CD4-positive, alpha-beta memory T cell (primary cell): ENCODE results near the gene FBXO2. TPM values are rescaled to one million over a fixed set of nuclear protein-coding genes. Genes with fewer than 3 reads are reported as not detected.
A peak's percentile ranks its signal among the peaks of the same experiment; 100 is the strongest.

Source experiments
- CTCF ChIA-PET: fragments of 350-600 bp; sonication (Branson Sonifier 250); formaldehyde crosslinking; loops from one replicate; lab custom pipeline; 2021; ENCODE audit warnings: inconsistent platforms; ENCODE audit not compliant: partially characterized antibody; lab: Charles Lee
- POLR2A ChIA-PET: fragments of 350-600 bp; sonication (Branson Sonifier 250); formaldehyde crosslinking; loops from one replicate; lab custom pipeline; 2021; ENCODE audit not compliant: partially characterized antibody; lab: Charles Lee
- DNase-seq, 5 donors: peaks; one replicate each; pipeline versions ENCODE4 v3.0.0 to v3.0.0-alpha.2; 2020 to 2022; ENCODE audit warnings: mixed read lengths in 1 of 5
- H3K27ac ChIP-seq: one replicate; pipeline ENCODE4 v1.7.0; 2013; ENCODE audit warnings: low read depth, low read length
- H3K27me3 ChIP-seq: 2 replicates; pipeline ENCODE4 v1.7.0; 2013; ENCODE audit warnings: mild to moderate bottlenecking, low read length, moderate library complexity; ENCODE audit not compliant: insufficient read depth
- H3K36me3 ChIP-seq: 2 replicates; pipeline ENCODE4 v1.7.0; 2013; ENCODE audit warnings: mild to moderate bottlenecking, low read length, moderate library complexity; ENCODE audit not compliant: insufficient read depth
- H3K4me1 ChIP-seq: 2 replicates; pipeline ENCODE4 v1.7.0; 2013; ENCODE audit warnings: mild to moderate bottlenecking, low read length, moderate library complexity; ENCODE audit not compliant: insufficient read depth
- H3K4me3 ChIP-seq, 2 donors: one replicate each; pipeline ENCODE4 v1.7.0; 2013; ENCODE audit warnings: low read length in 2 of 2, mild to moderate bottlenecking in 1 of 2
- H3K9me3 ChIP-seq, 2 donors: one replicate each; pipeline ENCODE4 v1.7.0; 2013; ENCODE audit warnings: low read length in 2 of 2, control low read depth in 1 of 2; ENCODE audit not compliant: control insufficient read depth in 1 of 2
- H3K27ac Mint-ChIP-seq, 7 donors: one replicate each; pipeline ENCODE4 v1.8.0; 2020 to 2021; ENCODE audit warnings: mixed read lengths in 7 of 7, mild to moderate bottlenecking in 6 of 7, inconsistent platforms in 3 of 7, moderate library complexity in 3 of 7
- H3K27me3 Mint-ChIP-seq, 2 donors: one replicate each; pipeline ENCODE4 v1.8.0; 2020 to 2021; ENCODE audit warnings: mixed read lengths in 2 of 2
- H3K36me3 Mint-ChIP-seq, 2 donors: one replicate each; pipeline ENCODE4 v1.8.0; 2020 to 2021; ENCODE audit warnings: mixed read lengths in 2 of 2, inconsistent platforms in 1 of 2, mild to moderate bottlenecking in 1 of 2
- H3K4me1 Mint-ChIP-seq, 4 donors: one replicate each; pipeline ENCODE4 v1.8.0; 2020 to 2021; ENCODE audit warnings: mixed read lengths in 4 of 4, mild to moderate bottlenecking in 1 of 4
- H3K4me3 Mint-ChIP-seq, 8 donors: one replicate each; pipeline ENCODE4 v1.8.0; 2020 to 2021; ENCODE audit warnings: mixed read lengths in 8 of 8, mild to moderate bottlenecking in 7 of 8, moderate library complexity in 6 of 8, inconsistent platforms in 3 of 8
- H3K9me3 Mint-ChIP-seq, 8 donors: one replicate each; pipeline ENCODE4 v1.8.0; 2020 to 2021; ENCODE audit warnings: mixed read lengths in 8 of 8, mild to moderate bottlenecking in 5 of 8, inconsistent platforms in 3 of 8, moderate library complexity in 1 of 8
- intact Hi-C: fragments of 100-400 bp; cut with micrococcal nuclease; formaldehyde crosslinking; loops from one replicate; pipeline ENCODE4 v1.15.1; 2023
- polyA plus RNA-seq, 2 donors: library from polyadenylated mRNA; unstranded; fragments of 300-500 nt; fragmentation: Illumina TruSeq; gene quantifications; one replicate each; pipeline ENCODE4 v1.2.3, GENCODE V29; 2021
- total RNA-seq, 2 experiments: library from RNA; stranded (reverse); gene quantifications; one replicate each; pipeline ENCODE4 v1.2.3, GENCODE V29; 2021

The FBXO2 gene
- total and polyA plus RNA-seq, 4 experiments from 2014 or later: 4.1 to 7.5 (median 4.7) TPM

DNA sequence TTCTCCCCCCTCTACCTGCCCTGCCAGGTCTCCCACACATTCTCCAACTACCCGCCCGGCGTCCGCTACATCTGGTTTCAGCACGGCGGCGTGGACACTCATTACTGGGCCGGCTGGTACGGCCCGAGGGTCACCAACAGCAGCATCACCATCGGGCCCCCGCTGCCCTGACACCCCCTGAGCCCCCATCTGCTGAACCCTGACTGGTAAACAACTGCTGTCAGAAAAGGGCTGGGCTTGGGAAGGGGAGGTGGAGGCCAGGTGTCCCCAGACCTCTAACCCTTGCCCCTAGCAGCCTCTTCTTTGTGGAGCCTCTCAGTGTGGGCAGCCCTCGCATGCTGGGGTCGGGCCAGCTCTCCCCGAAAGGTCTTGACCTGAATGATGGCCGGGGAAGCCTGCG, 6.9 kb upstream of the FBXO2 start:
- no peak overlapping the region for H3K4me3 Mint-ChIP-seq
- DNase-seq: no peak
- H3K9me3 Mint-ChIP-seq: no peaks in the 10 kb centered on the region
- Histone ChIP-seq H3K27ac (no peak overlapping the region), H3K4me3 (no peak overlapping the region), H3K27me3 (no peaks in the 10 kb centered on the region), H3K36me3 (peaks cover 7% of the 10 kb centered on the region), H3K9me3 (no peaks in the 10 kb centered on the region), H3K4me1 (peaks cover 8% of the 10 kb centered on the region)
- POLR2A ChIA-PET: no interaction called here
- CTCF ChIA-PET: interaction anchor here (8.4 kb wide), 1 partner anchor 58 kb away, joined by 96 read pairs; no protein-coding TSS in a partner anchor
- H3K4me1 Mint-ChIP-seq: peaks cover 0 to under 1% (median 0%) of the 10 kb centered on the region in 4 donors
- intact Hi-C loops: no loop called here
- H3K27ac Mint-ChIP-seq: no peak overlapping the region
- H3K27me3 Mint-ChIP-seq: no peaks in the 10 kb centered on the region
- H3K36me3 Mint-ChIP-seq: peaks cover 6 to 23% of the 10 kb centered on the region in 2 donors

- H3K4me3 Mint-ChIP-seq: no peak overlapping the region
- H3K27ac ChIP-seq: no peak overlapping the region
- intact Hi-C loops: no loop called here
- H3K4me3 ChIP-seq: no peak overlapping the region
- no peaks in the 10 kb centered on the region for H3K9me3 Mint-ChIP-seq
- H3K27me3 Mint-ChIP-seq: no peaks in the 10 kb centered on the region
- H3K4me1 Mint-ChIP-seq: peaks cover 0 to 10% (median 8%) of the 10 kb centered on the region in 4 donors
- ChIA-PET CTCF (interaction anchor here (1.0 to 8.4 kb wide), 5 partner anchors 10 to 622 kb away, joined by 3 to 96 read pairs (median 4); no protein-coding TSS in a partner anchor), POLR2A (interaction anchor here (1.1 kb wide), 1 partner anchor 60 kb away, joined by 5 read pairs; no protein-coding TSS in a partner anchor)
- H3K27ac Mint-ChIP-seq: no peak overlapping the region
- H3K36me3 Mint-ChIP-seq: peaks cover 6 to 25% of the 10 kb centered on the region in 2 donors
- H3K27me3 ChIP-seq: no peaks in the 10 kb centered on the region
- no peaks in the 10 kb centered on the region for H3K9me3 ChIP-seq
- H3K4me1 ChIP-seq: peaks cover 18% of the 10 kb centered on the region
- no peak for DNase-seq
- H3K36me3 ChIP-seq: peaks cover 7% of the 10 kb centered on the region
Observed at GRCh38 chr1:11659748-11660147, 5.5 kb upstream of the FBXO2 start.

GRCh38 chr1:11658542-11658941, 4.3 kb upstream of the FBXO2 start:
- CTCF ChIA-PET: interaction anchor here (1.0 to 1.6 kb wide), 3 partner anchors 8 to 52 kb away, joined by 3 to 5 read pairs (median 3); no protein-coding TSS in a partner anchor
- DNase-seq: no peak
- Histone ChIP-seq H3K27me3 (no peaks in the 10 kb centered on the region), H3K4me3 (no peak overlapping the region), H3K9me3 (no peaks in the 10 kb centered on the region), H3K27ac (no peak overlapping the region), H3K4me1 (peaks cover 15% of the 10 kb centered on the region), H3K36me3 (peaks cover 7% of the 10 kb centered on the region)
- Mint-ChIP-seq H3K27ac (no peak overlapping the region), H3K36me3 (peaks cover 6 to 25% of the 10 kb centered on the region in 2 donors), H3K4me3 (no peak overlapping the region), H3K9me3 (no peaks in the 10 kb centered on the region), H3K4me1 (peaks cover 0 to 10% (median 8%) of the 10 kb centered on the region in 4 donors), H3K27me3 (no peaks in the 10 kb centered on the region)
- intact Hi-C loops: no loop called here
- POLR2A ChIA-PET: no interaction called here

DNA sequence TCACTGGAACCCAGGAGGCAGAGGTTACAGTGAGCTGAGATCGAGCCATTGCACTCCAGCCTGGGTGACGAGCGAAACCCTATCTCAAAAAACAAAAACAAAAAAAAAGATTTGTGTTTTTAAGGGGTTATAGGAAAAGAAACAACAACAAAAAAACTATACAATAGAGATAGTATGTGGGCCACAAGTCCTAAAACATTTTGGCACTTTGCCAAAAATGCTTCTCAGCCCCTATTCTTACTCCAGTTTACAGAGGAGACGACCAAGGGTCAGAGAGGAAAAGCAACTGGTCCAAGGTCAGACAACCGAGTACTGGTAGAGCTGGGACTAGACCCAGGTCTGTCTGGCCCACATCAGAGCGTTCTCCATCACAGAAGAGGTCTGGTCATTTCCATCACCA, 3.4 kb upstream of the FBXO2 start:
- Mint-ChIP-seq H3K27me3 (no peaks in the 10 kb centered on the region), H3K27ac (peak overlapping the region in 1 of 7 donors; percentile 47), H3K4me3 (no peak overlapping the region), H3K4me1 (peaks cover 0 to 16% (median 10%) of the 10 kb centered on the region in 4 donors), H3K9me3 (no peaks in the 10 kb centered on the region), H3K36me3 (peaks cover 6 to 25% of the 10 kb centered on the region in 2 donors)
- no peak for DNase-seq
- Histone ChIP-seq H3K9me3 (no peaks in the 10 kb centered on the region), H3K27me3 (no peaks in the 10 kb centered on the region), H3K4me3 (no peak overlapping the region), H3K36me3 (peaks cover 7% of the 10 kb centered on the region), H3K27ac (no peak overlapping the region), H3K4me1 (peaks cover 11% of the 10 kb centered on the region)
- CTCF ChIA-PET: interaction anchor here (3.0 to 3.1 kb wide), 2 partner anchors 11 to 62 kb away, joined by 11 to 19 read pairs; no protein-coding TSS in a partner anchor
- intact Hi-C loops: no loop called here
- POLR2A ChIA-PET: no interaction called here

- CTCF ChIA-PET: interaction anchor here (1.4 to 4.0 kb wide), 7 partner anchors 9 to 64 kb away, joined by 4 to 22 read pairs (median 6); partner anchors contain the start of gene FBXO6
- Mint-ChIP-seq H3K36me3 (peaks cover 0 to 11% of the 10 kb centered on the region in 2 donors), H3K27ac (peak overlapping the region in 2 of 7 donors; percentile 46 to 75), H3K9me3 (no peaks in the 10 kb centered on the region), H3K4me1 (peaks cover 7 to 35% (median 26%) of the 10 kb centered on the region in 4 donors), H3K4me3 (peak overlapping the region; percentile 66 to 84 (median 76)), H3K27me3 (no peaks in the 10 kb centered on the region)
- H3K4me1 ChIP-seq: peaks cover 24% of the 10 kb centered on the region
- no peaks in the 10 kb centered on the region for H3K9me3 ChIP-seq
- peaks cover 7% of the 10 kb centered on the region for H3K36me3 ChIP-seq
- DNase-seq: no peak
- peak overlapping the region; percentile 55 to 58 for H3K4me3 ChIP-seq
- POLR2A ChIA-PET: interaction anchor here (0.5 to 8.1 kb wide), 10 partner anchors 9 to 393 kb away, joined by 3 to 73 read pairs (median 3); partner anchors contain the start of genes AGTRAP, FBXO6, MAD2L2 and MTOR
- peak overlapping the region; percentile 38 for H3K27ac ChIP-seq
- intact Hi-C loops: loop anchor here (1.0 kb wide), 2 partner anchors 9 to 26 kb away; partner anchors contain the start of genes FBXO6 and MAD2L2
- no peaks in the 10 kb centered on the region for H3K27me3 ChIP-seq
Observed at GRCh38 chr1:11654939-11655808, 945 bp upstream of the FBXO2 start.

- H3K4me3 Mint-ChIP-seq: peak overlapping the region; percentile 46 to 75 (median 52)
- H3K27ac Mint-ChIP-seq: peak overlapping the region in 4 of 7 donors; percentile 6 to 72 (median 42)
- H3K4me3 ChIP-seq: no peak overlapping the region
- peaks cover 0 to 5% of the 10 kb centered on the region in 2 donors for H3K36me3 Mint-ChIP-seq
- POLR2A ChIA-PET: interaction anchor here (1.4 to 8.1 kb wide), 6 partner anchors 10 to 642 kb away, joined by 3 to 73 read pairs (median 4); partner anchors contain the start of genes FBXO6 and TARDBP
- H3K9me3 ChIP-seq: no peaks in the 10 kb centered on the region
- H3K4me1 ChIP-seq: peaks cover 33% of the 10 kb centered on the region
- H3K27me3 Mint-ChIP-seq: no peaks in the 10 kb centered on the region
- no peak overlapping the region for H3K27ac ChIP-seq
- CTCF ChIA-PET: interaction anchor here (1.0 to 13.4 kb wide), 8 partner anchors 10 to 617 kb away, joined by 3 to 165 read pairs (median 4); partner anchors contain the start of gene FBXO6
- H3K9me3 Mint-ChIP-seq: no peaks in the 10 kb centered on the region
- no peaks in the 10 kb centered on the region for H3K27me3 ChIP-seq
- intact Hi-C loops: loop anchor here (1.0 kb wide), 2 partner anchors 11 to 28 kb away; partner anchors contain the start of genes FBXO6 and MAD2L2
- no peak for DNase-seq
- H3K36me3 ChIP-seq: peaks cover 7% of the 10 kb centered on the region
- H3K4me1 Mint-ChIP-seq: peaks cover 11 to 47% (median 32%) of the 10 kb centered on the region in 4 donors
Observed at GRCh38 chr1:11653861-11654136, 430 bp downstream of the FBXO2 start.
